IMR-90 (cell line): Measurements from ENCODE around the gene M6PR. TPM values are rescaled to one million over a fixed set of nuclear protein-coding genes. Genes with fewer than 3 reads are reported as not detected.
"Not testable (repeated sequence)": the region's sequence is repeated elsewhere in the genome, so short reads cannot be mapped to it uniquely, and the experiment has no call there.

Experiments
- ATAC-seq: fragments of 200-7000 bp; cut with Tn5 transposase; 2 replicates; pipeline ENCODE4 v1.9.1; 2020; ENCODE audit warnings: low read depth, mild to moderate bottlenecking, moderate library complexity
- BruUV-seq: library from RNA; stranded (reverse); fragments of 400-500 nt; replicated peaks from 2 replicates; lab custom pipeline; 2021; lab: Mats Ljungman, UMichigan
- CTCF ChIA-PET: fragments of 300-600 bp; formaldehyde crosslinking; extraction: SDS; loops from one replicate; lab custom pipeline; 2021; ENCODE audit warnings: antibody characterized with exemption; lab: Yijun Ruan, JAX
- POLR2A ChIA-PET: fragments of 300-600 bp; sonication (Branson Sonifier 250); formaldehyde crosslinking; loops from one replicate; lab custom pipeline; 2022; ENCODE audit warnings: antibody characterized with exemption; ENCODE audit not compliant: unreplicated experiment; lab: Charles Lee
- DNase-seq: peaks from one replicate; pipeline ENCODE4 v3.0.0; 2013
- H2AFZ ChIP-seq: replicated peaks from 2 replicates; pipeline ENCODE3; 2013; ENCODE audit warnings: low read length, mild to moderate bottlenecking; ENCODE audit not compliant: poor library complexity
- H2AK5ac ChIP-seq: 2 replicates; pipeline ENCODE4 v1.6.1; 2013; ENCODE audit warnings: low read depth, low read length, inconsistent platforms
- H2AK9ac ChIP-seq: replicated peaks from 2 replicates; pipeline ENCODE3; 2013; ENCODE audit warnings: mild to moderate bottlenecking, low read depth, low read length, moderate library complexity; ENCODE audit not compliant: poor library complexity
- H2BK120ac ChIP-seq: 2 replicates; pipeline ENCODE4 v1.6.1; 2013; ENCODE audit warnings: low read depth, low read length, inconsistent platforms
- H2BK15ac ChIP-seq: 3 replicates; pipeline ENCODE4 v1.6.1; 2013; ENCODE audit warnings: low read depth, low read length, inconsistent platforms
- H2BK20ac ChIP-seq: 2 replicates; pipeline ENCODE4 v1.6.1; 2013; ENCODE audit warnings: low read depth, mild to moderate bottlenecking, inconsistent platforms, low read length, moderate library complexity
- H2BK5ac ChIP-seq: 2 replicates; pipeline ENCODE4 v1.6.1; 2013; ENCODE audit warnings: mild to moderate bottlenecking, low read depth, low read length, inconsistent platforms; ENCODE audit not compliant: poor library complexity, severe bottlenecking
- H3K14ac ChIP-seq: replicated peaks from 2 replicates; pipeline ENCODE4 v1.6.1; 2013; ENCODE audit warnings: low read depth, low read length, inconsistent platforms
- H3K18ac ChIP-seq: 2 replicates; pipeline ENCODE4 v1.6.1; 2013; ENCODE audit warnings: low read depth, low read length, control low read depth
- H3K23ac ChIP-seq: 2 replicates; pipeline ENCODE4 v1.6.1; 2013; ENCODE audit warnings: low read depth, low read length, inconsistent platforms
- H3K27ac ChIP-seq: 2 replicates; pipeline ENCODE4 v1.5.1; 2013; ENCODE audit warnings: mild to moderate bottlenecking, control low read depth, low read length; ENCODE audit not compliant: insufficient read depth
- H3K27me3 ChIP-seq: 2 replicates; pipeline ENCODE4 v1.6.1; 2013; ENCODE audit warnings: low read length; ENCODE audit not compliant: control insufficient read depth, insufficient read depth
- H3K36me3 ChIP-seq: 2 replicates; pipeline ENCODE4 v1.6.1; 2013; ENCODE audit warnings: low read length, mixed read lengths; ENCODE audit not compliant: control insufficient read depth, insufficient read depth
- H3K4ac ChIP-seq: 2 replicates; pipeline ENCODE4 v1.6.1; 2013; ENCODE audit warnings: low read depth, low read length, inconsistent platforms
- H3K4me1 ChIP-seq: 2 replicates; pipeline ENCODE4 v1.6.1; 2013; ENCODE audit warnings: low read length, mixed read lengths; ENCODE audit not compliant: control insufficient read depth, insufficient read depth
- H3K4me2 ChIP-seq: 2 replicates; pipeline ENCODE4 v1.6.1; 2013; ENCODE audit warnings: low read depth, mild to moderate bottlenecking, control low read depth, low read length, moderate library complexity
- H3K4me3 ChIP-seq: 2 replicates; pipeline ENCODE4 v1.5.1; 2013; ENCODE audit warnings: low read depth, mild to moderate bottlenecking, control low read depth, low read length, moderate library complexity; ENCODE audit not compliant: insufficient read depth
- H3K56ac ChIP-seq: 2 replicates; pipeline ENCODE4 v1.6.1; 2013; ENCODE audit warnings: low read length, inconsistent platforms; ENCODE audit not compliant: insufficient read depth; ENCODE audit errors: extremely low read depth
- H3K79me1 ChIP-seq, 2 experiments: 2 replicates each; pipeline ENCODE4 v1.6.1; 2013; ENCODE audit warnings: low read length in 2 of 2, inconsistent platforms in 1 of 2, low read depth in 1 of 2
- H3K9ac ChIP-seq: 2 replicates; pipeline ENCODE4 v1.6.1; 2013; ENCODE audit warnings: low read depth, low read length, control low read depth
- H3K9me1 ChIP-seq: 2 replicates; pipeline ENCODE4 v1.6.1; 2013; ENCODE audit warnings: low read length, inconsistent platforms; ENCODE audit not compliant: insufficient read depth
- H3K9me3 ChIP-seq: 2 replicates; pipeline ENCODE4 v1.6.1; 2013; ENCODE audit warnings: low read length; ENCODE audit not compliant: control insufficient read depth, insufficient read depth
- H4K20me1 ChIP-seq: 2 replicates; pipeline ENCODE4 v1.6.1; 2013; ENCODE audit warnings: low read length, inconsistent platforms; ENCODE audit not compliant: insufficient read depth
- H4K5ac ChIP-seq: 2 replicates; pipeline ENCODE4 v1.6.1; 2013; ENCODE audit warnings: mild to moderate bottlenecking, low read depth, low read length, control low read depth
- H4K8ac ChIP-seq, 2 experiments: 2 replicates each; pipeline ENCODE4 v1.6.1; 2013; ENCODE audit warnings: low read depth in 2 of 2, low read length in 2 of 2, control low read depth in 1 of 2, inconsistent platforms in 1 of 2
- H4K91ac ChIP-seq: 2 replicates; pipeline ENCODE4 v1.6.1; 2013; ENCODE audit warnings: low read depth, low read length, inconsistent platforms; ENCODE audit not compliant: insufficient read depth
- WGBS, 2 experiments: methylation state at CpG; one replicate each; pipeline versions ENCODE4 v1.1.5 to v1.1.7; 2013; ENCODE audit warnings: missing lambda C conversion rate in 2 of 2; ENCODE audit not compliant: insufficient read length in 1 of 2; ENCODE audit errors: extremely low coverage in 2 of 2; 5-methylcytosine and 5-hydroxymethylcytosine counted together
- dilution Hi-C: fragments of 300-500 bp; cut with HindIII; formaldehyde crosslinking; loops from one replicate; pipeline ENCODE4 v1.14.3; 2018; ENCODE audit warnings: low sequenced_read_pairs; ENCODE audit not compliant: unreplicated experiment
- in situ Hi-C: fragments of 300-500 bp; cut with MboI; formaldehyde crosslinking; loops from 3 replicates; pipeline ENCODE4 v1.14.3; 2019; ENCODE audit warnings: low sequenced_read_pairs, inconsistent platforms, mixed read lengths
- intact Hi-C: fragments of 100-400 bp; cut with micrococcal nuclease; formaldehyde crosslinking; loops from 2 replicates; pipeline ENCODE4 v1.10.0; 2022
- polyA plus RNA-seq, 3 experiments: library from polyadenylated mRNA; depleted of rRNA; stranded (reverse); fragments of >200 nt; gene quantifications; 2 replicates each; pipeline ENCODE4 v1.2.3, GENCODE V29; 2012; ENCODE audit warnings: low replicate concordance in 1 of 3
- total RNA-seq: library from RNA; depleted of rRNA; stranded (reverse); fragments of >200 nt; gene quantifications from 2 replicates; pipeline ENCODE4 v1.2.3, GENCODE V29; 2012

Gene M6PR
- total and polyA plus RNA-seq, 2 of the 4 experiments (the other 2 are of a cell fraction), result 86.6 to 140 TPM

- H3K56ac ChIP-seq, H2BK20ac ChIP-seq, H3K18ac ChIP-seq, H3K4me1 ChIP-seq, H3K9me3 ChIP-seq, H3K27ac ChIP-seq, H3K4me2 ChIP-seq, H2AFZ ChIP-seq, CTCF ChIA-PET, H3K9me1 ChIP-seq, ATAC-seq, H3K4ac ChIP-seq, H3K27me3 ChIP-seq, H4K5ac ChIP-seq, H2BK15ac ChIP-seq, H3K23ac ChIP-seq, H2AK5ac ChIP-seq, H3K79me1 ChIP-seq, DNase-seq, H2AK9ac ChIP-seq, POLR2A ChIA-PET, intact Hi-C loops, BruUV-seq, in situ Hi-C loops, H3K14ac ChIP-seq, H2BK120ac ChIP-seq, H3K4me3 ChIP-seq, H2BK5ac ChIP-seq, H4K91ac ChIP-seq, H4K20me1 ChIP-seq, H3K9ac ChIP-seq, dilution Hi-C loops, H4K8ac ChIP-seq: not testable (repeated sequence)
- peaks cover 22% of the 10 kb centered on the region for H3K36me3 ChIP-seq
- no CpG with 5 or more reads among the region's 4 CpGs for WGBS, 2 experiments
Measured at GRCh38 chr12:8930655-8931323, 18.7 kb downstream of the M6PR start.
